ENCODE measurements around the gene RETN. TPM values are rescaled to one million over a fixed set of nuclear protein-coding genes. Genes with fewer than 3 reads are reported as not detected.

Gene RETN
- total and polyA plus RNA-seq, 10 donors, result 5.4 to 60.6 (median 17.4) TPM

GRCh38 chr19:7637374-7638256, 31.2 kb upstream of the RETN start:
- Histone ChIP-seq H3K27ac (peak overlapping the region; percentile 86 to 96 (median 94)), H3K9me3 (no peaks in the 10 kb centered on the region), H3K4me1 (peaks cover 6 to 56% (median 35%) of the 10 kb centered on the region in 6 donors), H3K27me3 (replicated peaks in 1 of 7) (peaks cover 0 to 14% (median 0%) of the 10 kb centered on the region in 7 donors), H3K36me3 (peaks cover 0 to 48% (median 13%) of the 10 kb centered on the region in 6 donors), H3K4me3 (peak overlapping the region; percentile 58 to 87 (median 66))
- peak; percentile 93 for DNase-seq
- intact Hi-C loops (cut with DNase I; ENCODE audit: low total_unique reads), result no loop called here
- WGBS, 5 donors, result 28 to 52% (median 32%) methylated on average over 18 to 30 of the region's 30 CpGs
- TF ChIP-seq POLR2AphosphoS5 (IDR thresholded peaks at IDR 0.05), result peak in 2 of 3 donors; percentile 22 to 50
- no peak for TF ChIP-seq CTCF (IDR thresholded peaks at IDR 0.05 in 8 of 11, conservative IDR thresholded peaks at IDR 0.05 in 3 of 11)
- no peak for TF ChIP-seq POLR2A (IDR thresholded peaks at IDR 0.05)

- no peak for DNase-seq
- intact Hi-C loops (cut with DNase I; ENCODE audit: low total_unique reads), result no loop called here
- peaks cover 0 to 51% (median 12%) of the 10 kb centered on the region in 6 donors for H3K36me3 ChIP-seq
- no peak for TF ChIP-seq POLR2A (IDR thresholded peaks at IDR 0.05)
- TF ChIP-seq CTCF (IDR thresholded peaks at IDR 0.05 in 8 of 11, conservative IDR thresholded peaks at IDR 0.05 in 3 of 11), result no peak
- no peak for TF ChIP-seq POLR2AphosphoS5 (IDR thresholded peaks at IDR 0.05)
- peaks cover 0 to 14% (median 0%) of the 10 kb centered on the region in 7 donors for H3K27me3 ChIP-seq (replicated peaks in 1 of 7)
- no peak overlapping the region for H3K4me3 ChIP-seq
- no peaks in the 10 kb centered on the region for H3K9me3 ChIP-seq
- H3K4me1 ChIP-seq, result peaks cover 6 to 56% (median 35%) of the 10 kb centered on the region in 6 donors
- H3K27ac ChIP-seq, result peak overlapping the region in 1 of 8 donors; percentile 95
- 81 to 100% (median 89%) methylated on average over 3 to 12 of the region's 12 CpGs for WGBS, 5 donors
Observed at GRCh38 chr19:7638802-7639465, 29.9 kb upstream of the RETN start.

- no peak overlapping the region for H3K27ac ChIP-seq
- H3K27me3 ChIP-seq (replicated peaks in 1 of 7), result peaks cover 0 to 14% (median 0%) of the 10 kb centered on the region in 7 donors
- intact Hi-C loops (cut with DNase I; ENCODE audit: low total_unique reads), result no loop called here
- no peak overlapping the region for H3K4me3 ChIP-seq
- peaks cover 0 to 60% (median 17%) of the 10 kb centered on the region in 6 donors for H3K36me3 ChIP-seq
- TF ChIP-seq POLR2A (IDR thresholded peaks at IDR 0.05) (no peak), POLR2AphosphoS5 (IDR thresholded peaks at IDR 0.05) (no peak), CTCF (IDR thresholded peaks at IDR 0.05 in 8 of 11, conservative IDR thresholded peaks at IDR 0.05 in 3 of 11) (no peak)
- no peak for DNase-seq
- peaks cover 6 to 64% (median 38%) of the 10 kb centered on the region in 6 donors for H3K4me1 ChIP-seq
- 94 to 97% (median 97%) methylated on average over 13 of the region's 13 CpGs for WGBS, 5 donors
- no peaks in the 10 kb centered on the region for H3K9me3 ChIP-seq
Observed at GRCh38 chr19:7639863-7640348, 28.9 kb upstream of the RETN start.

Data from spleen (tissue), 11 donors.